OCI-LY1 (cell line): ENCODE measurements around the gene CIAPIN1.

Experiments
- EZH2 ChIP-seq: fragments of 200-600 bp; sonication (generic), shearing (Covaris generic); IDR thresholded peaks from 2 replicates; pipeline ENCODE4 v1.8.0; 2017; ENCODE audit warnings: borderline replicate concordance, mixed run types, mild to moderate bottlenecking, antibody characterized with exemption, low read length, moderate library complexity, mixed read lengths
- TF ChIP-seq, protein P1 (sequence below): fragments of 200-600 bp; sonication (generic), shearing (Covaris generic); IDR thresholded peaks from 2 replicates; pipeline ENCODE4 v1.5.1; 2017; ENCODE audit warnings: mild to moderate bottlenecking, antibody characterized with exemption, low read length, moderate library complexity, mixed read lengths

GRCh38 chr16:57447186-57447962 is at the start of gene CIAPIN1, which contains the start of gene COQ9:
- TF ChIP-seq, protein P1, sequence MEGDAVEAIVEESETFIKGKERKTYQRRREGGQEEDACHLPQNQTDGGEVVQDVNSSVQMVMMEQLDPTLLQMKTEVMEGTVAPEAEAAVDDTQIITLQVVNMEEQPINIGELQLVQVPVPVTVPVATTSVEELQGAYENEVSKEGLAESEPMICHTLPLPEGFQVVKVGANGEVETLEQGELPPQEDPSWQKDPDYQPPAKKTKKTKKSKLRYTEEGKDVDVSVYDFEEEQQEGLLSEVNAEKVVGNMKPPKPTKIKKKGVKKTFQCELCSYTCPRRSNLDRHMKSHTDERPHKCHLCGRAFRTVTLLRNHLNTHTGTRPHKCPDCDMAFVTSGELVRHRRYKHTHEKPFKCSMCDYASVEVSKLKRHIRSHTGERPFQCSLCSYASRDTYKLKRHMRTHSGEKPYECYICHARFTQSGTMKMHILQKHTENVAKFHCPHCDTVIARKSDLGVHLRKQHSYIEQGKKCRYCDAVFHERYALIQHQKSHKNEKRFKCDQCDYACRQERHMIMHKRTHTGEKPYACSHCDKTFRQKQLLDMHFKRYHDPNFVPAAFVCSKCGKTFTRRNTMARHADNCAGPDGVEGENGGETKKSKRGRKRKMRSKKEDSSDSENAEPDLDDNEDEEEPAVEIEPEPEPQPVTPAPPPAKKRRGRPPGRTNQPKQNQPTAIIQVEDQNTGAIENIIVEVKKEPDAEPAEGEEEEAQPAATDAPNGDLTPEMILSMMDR = no peak
- no peak for TF ChIP-seq EZH2
